ENCODE results near the gene WDR18. TPM values are rescaled to one million over a fixed set of nuclear protein-coding genes. Genes with fewer than 3 reads are reported as not detected.

WDR18 gene
- polyA plus RNA-seq, 1 of the 3 experiments (the other 2 are of a cell fraction), result 47.9 TPM

GRCh38 chr19:1025960-1026782 lies 42.0 kb downstream of the WDR18 start, which contains the start of gene CNN2:
CNN2 (plus strand) TSS chr19:1026608; CDS start chr19:1026662, 54 bp downstream.
- 28% methylated on average over 5 of the region's 63 CpGs for WGBS (ENCODE audit: low lambda C conversion rate)
- H3K9me3 ChIP-seq, result no peaks in the 10 kb centered on the region
- peak within 1 kb of the TSS; percentile 86 for H3K9ac ChIP-seq
- peaks cover 40% of the 10 kb centered on the region for H3F3A ChIP-seq (replicated peaks; ENCODE audit: insufficient read depth)
- peak within 1 kb of the TSS; percentile 76 to 97 for H3K4me3 ChIP-seq (ENCODE audit: low read depth in 2 of 2, low read length in 1 of 2)
- POLR2A ChIA-PET, result interaction anchor here (0.5 to 1.2 kb wide), 2 partner anchors 18 to 215 kb away, joined by 3 to 4 read pairs; partner anchors contain the start of gene ATP5F1D
- H4K20me1 ChIP-seq (ENCODE audit: insufficient read depth), result peaks cover 23% of the 10 kb centered on the region
- no peaks in the 10 kb centered on the region for H3K9me2 ChIP-seq
- peaks cover 0 to 14% of the 10 kb centered on the region in 2 experiments; a peak in 1 of 4 replicates for H3K4me1 ChIP-seq (ENCODE audit: control insufficient read depth in 1 of 2, insufficient read depth in 2 of 2, low read depth in 1 of 2, low read length in 1 of 2)
- H3K4me2 ChIP-seq, result peak within 1 kb of the TSS; percentile 99
- DNase-seq, result peak; percentile 87
- no peak for TF ChIP-seq FOXJ3 (CRISPR knock-in tag; IDR thresholded peaks at IDR 0.05)
- 0 out of 2 replicates have a peak, but pooled peaks have one; percentile 21 for TF ChIP-seq ELF1 (IDR thresholded peaks at IDR 0.05)
- peak; percentile 65; the same call in 1 of the 2 replicates for TF ChIP-seq TEAD4 (IDR thresholded peaks at IDR 0.05; ENCODE audit: borderline replicate concordance, insufficient read depth)
- TF ChIP-seq SMC3 (IDR thresholded peaks at IDR 0.05; ENCODE audit: low read depth, low read length), result 0 out of 2 replicates have a peak, but pooled peaks have one; percentile 7
- TF ChIP-seq RXRA (IDR thresholded peaks at IDR 0.05; ENCODE audit: borderline replicate concordance, low read depth), result no peak
- TF ChIP-seq TAF1 (IDR thresholded peaks at IDR 0.05; ENCODE audit: borderline replicate concordance, low read depth, low read length), result peak; percentile 46; the same call in 1 of the 2 replicates
- TF ChIP-seq MAX (IDR thresholded peaks at IDR 0.05; ENCODE audit: low read depth), result peak; percentile 13; the same call in 1 of the 2 replicates
- peak; percentile 73 for TF ChIP-seq POLR2AphosphoS5 (IDR thresholded peaks at IDR 0.05; ENCODE audit: low read depth, low read length)
- CTCF ChIA-PET, result interaction anchor here (0.9 to 2.7 kb wide), 4 partner anchors 55 to 218 kb away, joined by 3 to 11 read pairs (median 4); no protein-coding TSS in a partner anchor
- H3K79me2 ChIP-seq (ENCODE audit: insufficient read depth), result peaks cover 44% of the 10 kb centered on the region
- peak within 1 kb of the TSS; percentile 81 to 84 for H3K27ac ChIP-seq (ENCODE audit: low read depth in 2 of 2, low read length in 1 of 2)
- no peaks in the 10 kb centered on the region for H3K27me3 ChIP-seq (ENCODE audit: insufficient read depth)
- peak within 1 kb of the TSS; percentile 95 for H2AFZ ChIP-seq (ENCODE audit: low read depth)
- peaks cover 7 to 8% of the 10 kb centered on the region in 2 experiments for H3K36me3 ChIP-seq (replicated peaks in 1 of 2; ENCODE audit: control insufficient read depth in 1 of 2, insufficient read depth in 2 of 2, low read length in 1 of 2)

- Histone ChIP-seq H4K20me1 (ENCODE audit: insufficient read depth) (peaks cover 28% of the 10 kb centered on the region), H3K9me3 (no peaks in the 10 kb centered on the region), H3K4me1 (ENCODE audit: control insufficient read depth in 1 of 2, insufficient read depth in 2 of 2, low read depth in 1 of 2, low read length in 1 of 2) (peaks cover 0 to 14% of the 10 kb centered on the region in 2 experiments; a peak in 1 of 4 replicates), H3K27me3 (ENCODE audit: insufficient read depth) (no peaks in the 10 kb centered on the region), H3K9me2 (no peaks in the 10 kb centered on the region), H3K27ac (ENCODE audit: low read depth in 2 of 2, low read length in 1 of 2) (peak overlapping the region; percentile 81 to 84), H3K79me2 (ENCODE audit: insufficient read depth) (peaks cover 52% of the 10 kb centered on the region), H3K4me2 (peak overlapping the region; percentile 99), H3K36me3 (replicated peaks in 1 of 2; ENCODE audit: control insufficient read depth in 1 of 2, insufficient read depth in 2 of 2, low read length in 1 of 2) (peaks cover 8 to 13% of the 10 kb centered on the region in 2 experiments), H3F3A (replicated peaks; ENCODE audit: insufficient read depth) (peaks cover 35% of the 10 kb centered on the region), H3K9ac (peak overlapping the region; percentile 86), H3K4me3 (ENCODE audit: low read depth in 2 of 2, low read length in 1 of 2) (peak overlapping the region; percentile 76 to 97), H2AFZ (ENCODE audit: low read depth) (no peak overlapping the region; the same call in 1 of the 2 replicates)
- 0 out of 2 replicates have a peak, but pooled peaks have one; percentile 1 for TF ChIP-seq MAX (IDR thresholded peaks at IDR 0.05; ENCODE audit: low read depth)
- TF ChIP-seq POLR2AphosphoS5 (IDR thresholded peaks at IDR 0.05; ENCODE audit: low read depth, low read length), result no peak
- TF ChIP-seq JUND (IDR thresholded peaks at IDR 0.05), result no peak
- TF ChIP-seq CTCF (IDR thresholded peaks at IDR 0.05), result no peak
- no peak for TF ChIP-seq GABPA (IDR thresholded peaks at IDR 0.05; ENCODE audit: low read depth)
- no peak for TF ChIP-seq NRF1 (IDR thresholded peaks at IDR 0.05; ENCODE audit: low read depth, low read length)
- TF ChIP-seq FOXJ3 (CRISPR knock-in tag; IDR thresholded peaks at IDR 0.05), result no peak
- TF ChIP-seq SMC3 (IDR thresholded peaks at IDR 0.05; ENCODE audit: low read depth, low read length), result no peak
- TF ChIP-seq TCF12 (IDR thresholded peaks at IDR 0.05), result 0 out of 2 replicates have a peak, but pooled peaks have one; percentile 17
- TF ChIP-seq YY1 (IDR thresholded peaks at IDR 0.05; ENCODE audit: low read depth), result no peak
- no peak for TF ChIP-seq EZH2phosphoT487 (IDR thresholded peaks at IDR 0.05; ENCODE audit: borderline replicate concordance, low read depth)
- TF ChIP-seq RCOR1 (IDR thresholded peaks at IDR 0.05; ENCODE audit: low read length), result no peak
- no peak for TF ChIP-seq GATA2 (CRISPR knock-in tag; IDR thresholded peaks at IDR 0.05)
- no peak for TF ChIP-seq CHD2 (IDR thresholded peaks at IDR 0.05; ENCODE audit: low read length, partially characterized antibody)
- TF ChIP-seq PBX3 (IDR thresholded peaks at IDR 0.05), result no peak
- TF ChIP-seq RAD21 (IDR thresholded peaks at IDR 0.05; ENCODE audit: low read length), result no peak
- WGBS (ENCODE audit: low lambda C conversion rate), result 2% methylated on average over 20 of the region's 36 CpGs
- POLR2A ChIA-PET, result interaction anchor here (0.5 to 0.8 kb wide), 2 partner anchors 14 to 17 kb away, joined by 3 to 4 read pairs; no protein-coding TSS in a partner anchor
- CTCF ChIA-PET, result interaction anchor here (0.9 to 2.7 kb wide), 6 partner anchors 38 to 217 kb away, joined by 3 to 11 read pairs (median 6); no protein-coding TSS in a partner anchor
- DNase-seq, result no peak
These were observed 42.9 kb downstream of the WDR18 start for GRCh38 chr19:1026783-1027649.

Data from SK-N-SH (cell line).